ENCODE results near the gene RPA1.

GRCh38 chr17:1916963-1917715, 87.3 kb downstream of the RPA1 start:
- no peak for TF ChIP-seq CTCF (conservative IDR thresholded peaks at IDR 0.05)
- TF ChIP-seq ZFX (IDR thresholded peaks at IDR 0.05) = no peak

All from C4-2B (cell line).